Measurements from ENCODE around the gene SRP68. TPM values are rescaled to one million over a fixed set of nuclear protein-coding genes. Genes with fewer than 3 reads are reported as not detected.
"Not testable (repeated sequence)": the region's sequence is repeated elsewhere in the genome, so short reads cannot be mapped to it uniquely, and the experiment has no call there.

Gene SRP68
- total RNA-seq, 1 donor from 2014 or later, result 74.3 TPM

- peaks cover 27% of the 10 kb centered on the region for H3K27me3 Mint-ChIP-seq (ENCODE audit: low read depth, unreplicated experiment)
- Histone ChIP-seq H3K27me3 (ENCODE audit: insufficient read depth, low read length) (peaks cover 31% of the 10 kb centered on the region), H3K4me1 (ENCODE audit: insufficient read depth, low read length) (peaks cover 20% of the 10 kb centered on the region), H3K9ac (ENCODE audit: low read length) (peak overlapping the region; percentile 94), H3K9me3 (ENCODE audit: insufficient read depth, low read depth, low read length) (no peaks in the 10 kb centered on the region), H3K4me3 (ENCODE audit: insufficient read depth, low read depth, low read length) (peak overlapping the region; percentile 93), H2AFZ (ENCODE audit: low read depth, low read length) (peak overlapping the region; percentile 66), H3K4me2 (ENCODE audit: low read length) (peak overlapping the region; percentile 89), H4K20me1 (ENCODE audit: insufficient read depth, low read length) (peaks cover 39% of the 10 kb centered on the region), H3K27ac (ENCODE audit: low read depth, low read length) (peak overlapping the region; percentile 79), H3K79me2 (ENCODE audit: insufficient read depth, low read length) (peaks cover 56% of the 10 kb centered on the region), H3K36me3 (ENCODE audit: insufficient read depth, low read length) (peaks cover 8% of the 10 kb centered on the region)
- peaks cover 4% of the 10 kb centered on the region for H3K4me1 Mint-ChIP-seq (ENCODE audit: low read depth, unreplicated experiment)
- no peaks in the 10 kb centered on the region for H3K9me3 Mint-ChIP-seq (ENCODE audit: unreplicated experiment)
- DNase-seq (ENCODE audit: low read depth) (no peak), FAIRE-seq (no peak)
- H3K4me3 Mint-ChIP-seq (ENCODE audit: unreplicated experiment), result peak overlapping the region; percentile 95
- TF ChIP-seq CTCF (IDR thresholded peaks at IDR 0.05; ENCODE audit: insufficient read depth, low read depth, low read length) (no peak), EZH2 (IDR thresholded peaks at IDR 0.05; ENCODE audit: insufficient read depth, low read length) (no peak)
- peaks cover 6% of the 10 kb centered on the region for H3K36me3 Mint-ChIP-seq (ENCODE audit: low read depth, unreplicated experiment)
- peak overlapping the region; percentile 95 for H3K27ac Mint-ChIP-seq (ENCODE audit: unreplicated experiment)
These were observed 678 bp downstream of the SRP68 start for GRCh38 chr17:76071531-76072147.

GRCh38 chr17:76065775-76066174 lies 6.5 kb downstream of the SRP68 start:
- no peak overlapping the region for H3K4me3 ChIP-seq (ENCODE audit: insufficient read depth, low read depth, low read length)
- H3K4me2 ChIP-seq (ENCODE audit: low read length), result no peak overlapping the region
- H3K4me1 ChIP-seq (ENCODE audit: insufficient read depth, low read length), result peaks cover 2% of the 10 kb centered on the region
- no peak overlapping the region for H3K4me3 Mint-ChIP-seq (ENCODE audit: unreplicated experiment)
- DNase-seq (ENCODE audit: low read depth) (no peak), FAIRE-seq (no peak)
- peaks cover 40% of the 10 kb centered on the region for H3K36me3 ChIP-seq (ENCODE audit: insufficient read depth, low read length)
- H3K9ac ChIP-seq (ENCODE audit: low read length), result no peak overlapping the region
- no peak overlapping the region for H2AFZ ChIP-seq (ENCODE audit: low read depth, low read length)
- no peaks in the 10 kb centered on the region for H3K9me3 ChIP-seq (ENCODE audit: insufficient read depth, low read depth, low read length)
- H3K27me3 ChIP-seq (ENCODE audit: insufficient read depth, low read length), result no peaks in the 10 kb centered on the region
- TF ChIP-seq CTCF (IDR thresholded peaks at IDR 0.05; ENCODE audit: insufficient read depth, low read depth, low read length) (no peak), EZH2 (IDR thresholded peaks at IDR 0.05; ENCODE audit: insufficient read depth, low read length) (no peak)
- peaks cover 12% of the 10 kb centered on the region for H3K36me3 Mint-ChIP-seq (ENCODE audit: low read depth, unreplicated experiment)
- no peak overlapping the region for H3K27ac Mint-ChIP-seq (ENCODE audit: unreplicated experiment)
- H3K27me3 Mint-ChIP-seq (ENCODE audit: low read depth, unreplicated experiment), result no peaks in the 10 kb centered on the region
- peaks cover 1% of the 10 kb centered on the region for H3K4me1 Mint-ChIP-seq (ENCODE audit: low read depth, unreplicated experiment)
- no peaks in the 10 kb centered on the region for H3K9me3 Mint-ChIP-seq (ENCODE audit: unreplicated experiment)
- no peak overlapping the region for H3K27ac ChIP-seq (ENCODE audit: low read depth, low read length)
- H3K79me2 ChIP-seq (ENCODE audit: insufficient read depth, low read length), result peaks cover 42% of the 10 kb centered on the region
- peaks cover 56% of the 10 kb centered on the region for H4K20me1 ChIP-seq (ENCODE audit: insufficient read depth, low read length)

- Histone ChIP-seq H3K4me3 (ENCODE audit: insufficient read depth, low read depth, low read length) (no peak overlapping the region), H3K9ac (ENCODE audit: low read length) (no peak overlapping the region), H4K20me1 (ENCODE audit: insufficient read depth, low read length) (peaks cover 48% of the 10 kb centered on the region), H3K4me2 (ENCODE audit: low read length) (no peak overlapping the region), H3K36me3 (ENCODE audit: insufficient read depth, low read length) (peaks cover 52% of the 10 kb centered on the region), H3K9me3 (ENCODE audit: insufficient read depth, low read depth, low read length) (no peaks in the 10 kb centered on the region), H3K27ac (ENCODE audit: low read depth, low read length) (no peak overlapping the region), H3K27me3 (ENCODE audit: insufficient read depth, low read length) (no peaks in the 10 kb centered on the region), H2AFZ (ENCODE audit: low read depth, low read length) (no peak overlapping the region), H3K79me2 (ENCODE audit: insufficient read depth, low read length) (peaks cover 25% of the 10 kb centered on the region), H3K4me1 (ENCODE audit: insufficient read depth, low read length) (no peaks in the 10 kb centered on the region)
- DNase-seq (ENCODE audit: low read depth) (no peak), FAIRE-seq (no peak)
- Mint-ChIP-seq H3K27me3 (ENCODE audit: low read depth, unreplicated experiment) (no peaks in the 10 kb centered on the region), H3K9me3 (ENCODE audit: unreplicated experiment) (no peaks in the 10 kb centered on the region), H3K4me3 (ENCODE audit: unreplicated experiment) (no peak overlapping the region), H3K4me1 (ENCODE audit: low read depth, unreplicated experiment) (no peaks in the 10 kb centered on the region), H3K27ac (ENCODE audit: unreplicated experiment) (no peak overlapping the region), H3K36me3 (ENCODE audit: low read depth, unreplicated experiment) (peaks cover 17% of the 10 kb centered on the region)
- TF ChIP-seq EZH2 (IDR thresholded peaks at IDR 0.05; ENCODE audit: insufficient read depth, low read length), result no peak
- TF ChIP-seq CTCF (IDR thresholded peaks at IDR 0.05; ENCODE audit: insufficient read depth, low read depth, low read length), result no peak
These were observed 8.3 kb downstream of the SRP68 start for GRCh38 chr17:76063875-76064546.

- H3K36me3 Mint-ChIP-seq (ENCODE audit: low read depth, unreplicated experiment), result peaks cover 27% of the 10 kb centered on the region
- not testable (repeated sequence) for H3K9me3 ChIP-seq (ENCODE audit: insufficient read depth, low read depth, low read length)
These were observed 14.1 kb downstream of the SRP68 start for GRCh38 chr17:76058264-76058663.

More at GRCh38 chr17:76058264-76058663, 14.1 kb downstream of the SRP68 start:
- H3K4me3 Mint-ChIP-seq (ENCODE audit: unreplicated experiment); DNase-seq (ENCODE audit: low read depth); H3K27ac Mint-ChIP-seq (ENCODE audit: unreplicated experiment); H3K4me3 ChIP-seq (ENCODE audit: insufficient read depth, low read depth, low read length); H2AFZ ChIP-seq (ENCODE audit: low read depth, low read length); H3K27me3 Mint-ChIP-seq (ENCODE audit: low read depth, unreplicated experiment); H3K27ac ChIP-seq (ENCODE audit: low read depth, low read length); H3K27me3 ChIP-seq (ENCODE audit: insufficient read depth, low read length); H3K79me2 ChIP-seq (ENCODE audit: insufficient read depth, low read length); FAIRE-seq; H3K4me2 ChIP-seq (ENCODE audit: low read length); H3K4me1 Mint-ChIP-seq (ENCODE audit: low read depth, unreplicated experiment); H3K9me3 Mint-ChIP-seq (ENCODE audit: unreplicated experiment); H3K9ac ChIP-seq (ENCODE audit: low read length): not testable (repeated sequence)
- H3K36me3 ChIP-seq (ENCODE audit: insufficient read depth, low read length), result peaks cover 45% of the 10 kb centered on the region
- peaks cover 12% of the 10 kb centered on the region for H3K4me1 ChIP-seq (ENCODE audit: insufficient read depth, low read length)
- peaks cover 26% of the 10 kb centered on the region for H4K20me1 ChIP-seq (ENCODE audit: insufficient read depth, low read length)

Measured in astrocyte (in vitro differentiated cells and primary cell).